ENCODE measurements around the gene IL4R. TPM values are rescaled to one million over a fixed set of nuclear protein-coding genes. Genes with fewer than 3 reads are reported as not detected.
"Not testable (repeated sequence)": the region's sequence is repeated elsewhere in the genome, so short reads cannot be mapped to it uniquely, and the experiment has no call there.

Gene IL4R
- total and polyA plus RNA-seq, 2 experiments from 2014 or later = 6.4 to 17.6 TPM

- no peak for TF ChIP-seq NANOG (IDR thresholded peaks at IDR 0.05; ENCODE audit: borderline replicate concordance)
- no peak for TF ChIP-seq ZNF331 (CRISPR knock-in tag; IDR thresholded peaks at IDR 0.05; ENCODE audit: low read depth)
- no peak for TF ChIP-seq CREB1 (CRISPR knock-in tag; IDR thresholded peaks at IDR 0.05; ENCODE audit: low read depth)
- TF ChIP-seq EZH2 (IDR thresholded peaks at IDR 0.05; ENCODE audit: low read depth, unreplicated experiment) = no peak
- TF ChIP-seq ZNF114 (CRISPR knock-in tag; IDR thresholded peaks at IDR 0.05) = no peak
- TF ChIP-seq POLR2AphosphoS5 (IDR thresholded peaks at IDR 0.05; ENCODE audit: low read depth) = no peak
- TF ChIP-seq REST (IDR thresholded peaks at IDR 0.05; ENCODE audit: unreplicated experiment) = no peak
- no peak for TF ChIP-seq CTCF (conservative IDR thresholded peaks at IDR 0.05; ENCODE audit: low read depth in 2 of 2)
- no peak for TF ChIP-seq EZH2phosphoT487 (IDR thresholded peaks at IDR 0.05; ENCODE audit: unreplicated experiment)
These were observed 40.5 kb upstream of the IL4R start (continued) for GRCh38 chr16:27273330-27273669.

GRCh38 chr16:27273670-27274423, 39.9 kb upstream of the IL4R start:
- peaks cover 4% of the 10 kb centered on the region for H3K4me1 ChIP-seq (ENCODE audit: insufficient read depth)
- ATAC-seq (no peak), DNase-seq (ENCODE audit: low spot score) (no peak)
- H3F3A ChIP-seq (replicated peaks; ENCODE audit: low read depth) = no peaks in the 10 kb centered on the region
- H3K27me3 ChIP-seq (ENCODE audit: insufficient read depth) = no peaks in the 10 kb centered on the region
- TF ChIP-seq EZH2 (IDR thresholded peaks at IDR 0.05; ENCODE audit: low read depth, unreplicated experiment) = no peak
- no peak for TF ChIP-seq NANOG (IDR thresholded peaks at IDR 0.05; ENCODE audit: borderline replicate concordance)
- no peak for TF ChIP-seq ZNF331 (CRISPR knock-in tag; IDR thresholded peaks at IDR 0.05; ENCODE audit: low read depth)
- TF ChIP-seq EZH2phosphoT487 (IDR thresholded peaks at IDR 0.05; ENCODE audit: unreplicated experiment) = no peak
- TF ChIP-seq CTCF (conservative IDR thresholded peaks at IDR 0.05; ENCODE audit: low read depth in 2 of 2) = no peak
- Mint-ChIP-seq H3K27me3 (ENCODE audit: insufficient read depth, low read depth, poor library complexity) (no peaks in the 10 kb centered on the region), H3K27ac (no peak overlapping the region), H3K4me3 (no peak overlapping the region), H3K36me3 (ENCODE audit: low read depth) (peaks cover 3% of the 10 kb centered on the region; the same call in 2 of the 3 replicates), H3K9me3 (no peaks in the 10 kb centered on the region; the same call in 2 of the 3 replicates), H3K4me1 (peaks cover 7% of the 10 kb centered on the region; the same call in 2 of the 3 replicates)
- H2AFZ ChIP-seq = no peak overlapping the region
- H3K79me2 ChIP-seq (replicated peaks; ENCODE audit: insufficient read depth) = no peaks in the 10 kb centered on the region
- H3K4me3 ChIP-seq = no peak overlapping the region
- no peaks in the 10 kb centered on the region for H3K36me3 ChIP-seq (ENCODE audit: insufficient read depth)
- no peak overlapping the region for H3K4me2 ChIP-seq
- H4K20me1 ChIP-seq (replicated peaks; ENCODE audit: insufficient read depth) = no peaks in the 10 kb centered on the region
- H3K9me2 ChIP-seq (ENCODE audit: insufficient read depth) = peaks cover 7% of the 10 kb centered on the region; the same call in 1 of the 2 replicates
- no peak overlapping the region for H3K27ac ChIP-seq (ENCODE audit: low read depth)

GRCh38 chr16:27274424-27274874, 39.3 kb upstream of the IL4R start:
- not testable (repeated sequence) for H3K27ac Mint-ChIP-seq; H3K9me3 Mint-ChIP-seq; H3K36me3 Mint-ChIP-seq (ENCODE audit: low read depth); H3K4me1 ChIP-seq (ENCODE audit: insufficient read depth); H3K27me3 ChIP-seq (ENCODE audit: insufficient read depth); H3K4me2 ChIP-seq; ATAC-seq; H3K36me3 ChIP-seq (ENCODE audit: insufficient read depth); H3K79me2 ChIP-seq (replicated peaks; ENCODE audit: insufficient read depth); DNase-seq (ENCODE audit: low spot score); H4K20me1 ChIP-seq (replicated peaks; ENCODE audit: insufficient read depth); H3K4me3 Mint-ChIP-seq; H3K9me2 ChIP-seq (ENCODE audit: insufficient read depth); H3K27me3 Mint-ChIP-seq (ENCODE audit: insufficient read depth, low read depth, poor library complexity); H3F3A ChIP-seq (replicated peaks; ENCODE audit: low read depth); H3K4me1 Mint-ChIP-seq; H3K4me3 ChIP-seq; H3K27ac ChIP-seq (ENCODE audit: low read depth); H2AFZ ChIP-seq

Measured in GM23338 (cell line).